GM12801 (cell line): Measurements from ENCODE around the gene DARS1.

Source experiments
- CTCF ChIP-seq: IDR thresholded peaks from one replicate; pipeline ENCODE4 v1.5.1; 2011; ENCODE audit warnings: control low read depth; ENCODE audit not compliant: insufficient read length; ENCODE audit errors: extremely low read depth

Gene DARS1

DNA sequence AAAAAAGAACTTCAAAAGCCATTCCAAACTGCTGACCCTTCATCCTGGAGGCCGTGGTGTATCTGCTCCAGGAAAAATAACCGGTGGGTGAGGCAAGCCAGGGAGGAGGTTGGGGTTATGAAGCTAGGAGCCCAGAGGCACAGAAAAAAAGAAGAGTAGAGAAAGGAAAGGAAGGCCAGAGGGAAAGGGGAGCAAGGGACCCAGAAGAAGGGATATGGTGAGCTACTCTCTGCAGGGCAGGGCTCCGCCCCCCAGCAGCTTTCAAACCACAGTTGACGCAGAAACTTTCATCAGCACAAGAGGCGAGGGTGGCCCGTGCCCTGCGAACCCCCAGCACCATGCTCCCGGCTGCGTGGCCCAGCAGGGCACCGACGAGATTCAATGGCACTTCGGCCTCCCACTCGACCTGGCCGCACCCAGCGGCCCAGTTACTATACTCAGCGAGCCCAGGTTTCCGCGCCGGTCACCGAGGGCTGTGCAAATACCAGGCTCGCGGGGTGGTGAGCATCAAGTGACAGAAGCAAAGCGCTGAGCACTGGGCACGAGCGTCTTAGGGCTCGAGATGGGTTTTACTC, 109.8 kb downstream of the DARS1 start:
- TF ChIP-seq CTCF, result no peak

DNA sequence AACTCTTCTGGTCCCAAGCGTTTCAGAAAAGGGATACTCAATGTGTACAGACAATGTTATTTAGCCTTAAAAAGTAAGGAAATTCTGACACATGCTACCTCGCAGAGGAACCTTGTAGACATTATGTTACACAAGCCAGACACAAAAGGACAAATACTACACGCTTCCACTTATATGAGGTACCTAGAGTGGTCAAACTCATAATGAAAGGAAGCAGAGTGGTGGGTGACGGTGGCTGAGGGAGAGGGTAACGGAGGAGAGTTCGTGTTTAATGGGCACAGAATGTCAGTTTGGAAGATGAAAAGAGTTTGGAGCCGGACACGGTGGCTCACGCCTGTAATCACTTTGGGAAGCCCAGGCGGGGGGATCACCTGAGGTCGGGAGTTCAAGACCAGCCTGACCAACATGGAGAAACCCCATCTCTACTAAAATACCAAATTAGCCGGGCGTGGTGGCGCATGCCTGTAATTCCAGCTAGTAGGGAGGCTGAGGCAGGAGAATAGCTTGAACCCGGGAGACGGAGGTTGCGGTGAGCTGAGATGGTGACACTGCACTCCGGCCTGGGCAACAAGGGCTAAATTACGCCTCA, 110.6 kb downstream of the DARS1 start:
- no peak for TF ChIP-seq CTCF

GRCh38 chr2:135870571-135870970, 114.9 kb downstream of the DARS1 start:
- TF ChIP-seq CTCF, result no peak

DNA sequence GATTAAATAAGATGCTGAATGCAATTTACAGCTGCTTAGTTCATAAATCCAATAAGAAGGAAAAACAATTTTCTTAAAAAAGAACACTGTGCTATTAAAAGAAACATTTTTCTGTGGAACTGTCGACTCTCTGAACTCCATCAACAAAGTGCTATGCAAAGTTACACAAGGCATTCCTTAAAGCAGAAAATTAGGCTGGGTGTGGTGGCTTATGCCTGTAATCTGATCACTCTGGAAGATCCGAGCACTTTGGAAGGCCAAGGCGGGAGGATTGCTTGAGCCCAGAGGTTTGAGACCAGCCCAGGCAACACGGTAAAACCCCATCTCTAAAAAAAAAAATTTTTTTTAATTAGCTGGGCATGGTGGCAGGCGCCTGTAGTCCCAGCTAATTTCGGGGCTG, 122.2 kb downstream of the DARS1 start:
- no peak for TF ChIP-seq CTCF

- TF ChIP-seq CTCF, result no peak
Measured at GRCh38 chr2:135862718-135863117, 122.7 kb downstream of the DARS1 start.
